HG03565 (cell line): ENCODE measurements around the gene FALEC.

Experiments used
- ATAC-seq: cut with Tn5 transposase; IDR thresholded peaks from one replicate; pipeline ENCODE4 v1.9.1; 2021; ENCODE audit warnings: mild to moderate bottlenecking, moderate library complexity; ENCODE audit not compliant: unreplicated experiment

FALEC gene

DNA sequence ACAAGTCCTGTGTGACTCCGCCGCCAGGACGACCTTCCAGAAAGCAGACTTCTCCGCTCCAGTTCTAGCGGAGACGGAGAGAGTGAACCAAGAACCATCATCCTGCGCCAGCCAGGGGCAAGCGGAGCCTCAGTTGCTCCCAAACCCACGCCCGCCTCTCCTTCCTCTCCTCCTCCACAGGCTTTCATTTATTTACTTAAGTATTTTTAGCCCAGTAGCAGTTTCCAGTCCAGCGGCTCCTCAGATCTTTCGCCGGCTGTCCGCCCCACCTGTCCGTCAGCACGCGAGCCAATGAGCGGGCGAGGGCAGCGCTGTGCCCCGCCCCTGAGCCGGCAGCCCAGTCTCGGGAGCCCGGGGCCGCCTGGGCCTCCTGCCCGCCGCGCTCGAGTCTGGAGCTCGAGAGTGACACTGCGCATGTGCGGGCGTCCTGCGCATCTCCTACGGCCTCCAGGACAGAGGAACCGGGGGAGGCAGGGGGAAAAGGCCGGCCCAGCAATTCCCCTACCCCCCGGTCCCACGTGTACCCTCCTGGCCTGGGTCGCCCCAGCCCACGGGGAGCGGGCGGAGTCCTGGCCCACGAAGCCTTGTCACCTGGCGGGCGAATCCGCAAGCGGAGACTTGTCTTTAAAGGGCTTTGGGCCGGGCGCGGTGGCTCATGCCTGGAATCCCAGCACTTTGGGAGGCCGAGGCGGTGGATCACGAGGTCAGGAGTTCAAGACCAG is at the start of gene FALEC:
Gene FALEC (plus strand): TSS at position 425 of the 722 bp plus-strand sequence.
- peak; percentile 94 for ATAC-seq

DNA sequence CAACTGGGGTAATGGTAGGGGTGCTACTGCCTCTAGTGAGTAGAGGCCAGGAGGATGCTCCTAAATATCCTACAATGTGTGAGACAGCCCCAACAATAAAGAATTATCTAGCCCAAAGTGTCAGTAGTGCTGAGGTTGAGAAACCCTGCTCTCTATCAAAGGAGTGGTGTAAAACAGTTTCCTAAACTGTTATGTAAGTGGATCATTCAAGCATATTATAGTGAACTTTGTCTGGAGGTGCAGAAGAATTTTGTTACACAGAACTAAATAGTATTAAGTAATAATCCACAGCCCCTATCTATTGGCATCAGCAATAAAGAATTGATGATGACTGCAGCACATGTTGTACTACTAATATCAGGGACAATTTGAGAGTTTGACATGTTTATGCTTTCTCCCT is 48.6 kb upstream of the FALEC start:
- ATAC-seq: no peak

DNA sequence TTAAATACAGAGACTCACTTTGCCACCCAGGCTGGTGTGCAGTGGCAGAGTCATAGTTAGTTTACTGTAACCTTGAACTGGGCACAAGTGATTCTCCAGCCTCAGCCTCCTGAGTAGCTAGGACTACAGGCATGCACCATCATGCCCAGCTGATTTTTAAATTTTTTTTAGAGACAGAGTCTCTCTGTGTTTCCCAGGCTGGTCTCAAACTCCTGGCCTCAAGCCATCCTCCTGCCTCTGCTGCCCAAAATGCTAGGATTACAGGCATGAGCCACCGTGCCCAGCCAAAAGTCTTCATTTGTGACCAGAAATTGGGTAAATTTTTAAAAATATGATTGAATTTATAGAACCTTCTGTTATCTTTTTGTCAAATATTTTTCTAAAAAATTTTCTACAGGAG is 46.3 kb upstream of the FALEC start:
- no peak for ATAC-seq

DNA sequence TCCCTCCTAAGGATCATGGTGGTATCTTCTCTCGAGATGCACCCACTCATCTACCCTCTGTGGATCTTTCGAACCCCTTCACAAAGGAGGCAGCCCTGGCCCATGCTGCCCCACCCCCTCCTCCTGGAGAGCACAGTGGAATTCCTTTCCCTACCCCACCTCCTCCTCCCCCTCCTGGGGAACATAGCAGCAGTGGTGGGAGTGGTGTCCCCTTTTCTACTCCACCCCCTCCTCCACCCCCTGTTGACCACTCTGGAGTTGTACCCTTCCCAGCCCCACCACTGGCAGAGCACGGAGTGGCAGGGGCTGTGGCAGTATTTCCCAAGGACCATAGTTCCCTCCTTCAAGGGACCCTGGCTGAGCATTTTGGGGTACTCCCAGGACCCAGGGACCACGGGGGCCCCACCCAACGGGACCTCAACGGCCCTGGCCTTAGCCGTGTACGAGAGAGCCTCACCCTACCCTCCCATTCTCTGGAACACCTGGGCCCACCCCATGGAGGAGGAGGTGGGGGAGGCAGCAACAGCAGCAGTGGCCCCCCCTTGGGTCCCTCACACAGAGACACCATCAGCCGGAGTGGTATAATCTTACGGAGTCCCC is 42.9 kb upstream of the FALEC start:
- ATAC-seq: no peak

DNA sequence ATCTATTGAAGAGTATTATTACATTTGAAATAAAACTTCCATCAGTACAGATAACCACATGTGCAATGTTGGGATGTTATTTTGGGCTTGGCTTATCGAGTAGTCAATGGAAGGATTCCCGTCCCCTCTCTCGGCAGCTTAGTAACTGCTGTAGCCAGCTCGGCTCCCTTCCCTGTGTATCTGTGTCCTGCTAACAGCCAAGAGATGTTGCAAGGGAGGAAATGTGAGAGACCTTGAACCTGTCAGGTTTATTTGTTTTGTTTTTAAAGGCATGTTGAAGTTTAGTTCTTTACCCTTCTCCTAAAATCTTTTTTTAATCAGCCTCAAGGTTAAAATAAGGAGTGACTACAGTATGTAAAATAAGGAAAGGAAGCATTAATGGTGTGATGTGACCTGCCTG is 41.9 kb upstream of the FALEC start:
- no peak for ATAC-seq

DNA sequence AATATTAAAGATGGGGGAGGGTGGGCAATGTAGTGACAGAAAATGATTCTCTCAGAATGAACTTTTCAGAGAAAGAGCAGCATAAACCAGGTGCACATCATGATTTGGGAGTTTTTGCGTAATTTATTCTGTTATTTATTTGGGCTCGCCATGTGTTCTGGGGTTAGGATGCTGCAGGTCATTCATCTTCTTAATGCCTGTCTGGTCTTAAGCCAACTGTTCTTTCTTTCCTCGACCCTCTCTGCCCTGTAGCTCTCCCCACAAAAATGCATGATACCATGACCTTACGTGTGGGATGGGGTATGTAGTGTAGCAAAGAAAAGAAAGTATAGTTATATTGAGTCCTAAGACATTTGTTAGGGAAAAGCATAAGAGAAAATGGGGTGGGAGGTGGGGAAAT is 40.7 kb upstream of the FALEC start:
- ATAC-seq: no peak

DNA sequence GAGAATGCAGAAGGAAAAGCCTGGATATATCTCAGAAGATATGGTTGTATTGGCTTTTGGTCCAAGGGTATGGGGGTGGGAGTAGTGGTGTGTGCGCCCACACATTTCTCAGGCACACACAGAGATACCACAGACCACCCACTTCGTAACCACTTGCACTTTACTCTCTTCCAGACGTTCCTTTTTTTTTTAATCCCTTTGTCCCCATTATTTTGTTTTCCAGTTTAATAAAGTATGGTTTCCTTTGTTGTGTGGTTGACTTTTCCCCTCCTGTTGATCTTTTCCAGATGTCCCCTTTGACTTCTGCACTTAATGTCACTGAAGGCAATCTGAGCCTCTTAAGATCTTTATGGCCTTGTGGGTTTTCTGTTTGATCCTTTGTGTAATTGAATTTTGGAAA is 38.8 kb upstream of the FALEC start:
- ATAC-seq: no peak

DNA sequence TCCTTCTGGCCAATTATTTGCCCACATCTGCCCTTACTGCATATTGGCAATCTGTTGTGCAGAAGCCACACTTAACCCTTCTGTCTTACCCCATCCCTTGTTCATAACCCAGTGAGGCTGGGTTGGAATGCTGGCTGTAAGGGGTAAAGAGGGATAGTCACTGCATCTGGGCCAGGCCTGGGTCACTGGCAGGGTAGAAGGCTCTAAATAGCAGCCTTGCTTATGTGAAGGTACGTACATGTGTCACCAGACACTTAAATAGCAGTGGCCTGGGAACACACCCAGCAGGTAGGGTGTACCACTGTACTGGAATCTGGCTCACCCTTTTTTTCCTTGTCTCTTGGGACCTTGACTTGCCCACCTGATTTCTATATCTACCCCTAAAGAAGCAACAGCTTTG is 38.2 kb upstream of the FALEC start:
- ATAC-seq: no peak

DNA sequence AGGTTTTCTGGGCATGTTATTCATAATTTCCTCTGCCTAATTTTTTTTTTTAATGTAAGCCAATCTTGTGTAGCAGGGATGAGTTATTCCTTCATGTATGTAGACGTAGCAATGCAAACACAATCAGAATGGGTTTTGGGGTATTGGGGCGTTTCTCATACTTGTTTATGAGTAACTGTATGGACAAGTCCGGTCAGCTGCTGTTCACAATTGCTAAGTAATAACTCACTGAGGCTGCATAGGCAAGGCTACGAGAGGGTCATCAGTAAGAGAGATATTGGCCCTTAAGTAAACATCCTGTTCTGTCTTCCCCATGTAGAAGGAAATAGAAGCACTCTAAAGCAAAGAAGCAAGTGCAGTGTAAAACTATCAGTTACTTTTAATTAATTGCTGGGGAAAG is 37.8 kb upstream of the FALEC start:
- no peak for ATAC-seq

DNA sequence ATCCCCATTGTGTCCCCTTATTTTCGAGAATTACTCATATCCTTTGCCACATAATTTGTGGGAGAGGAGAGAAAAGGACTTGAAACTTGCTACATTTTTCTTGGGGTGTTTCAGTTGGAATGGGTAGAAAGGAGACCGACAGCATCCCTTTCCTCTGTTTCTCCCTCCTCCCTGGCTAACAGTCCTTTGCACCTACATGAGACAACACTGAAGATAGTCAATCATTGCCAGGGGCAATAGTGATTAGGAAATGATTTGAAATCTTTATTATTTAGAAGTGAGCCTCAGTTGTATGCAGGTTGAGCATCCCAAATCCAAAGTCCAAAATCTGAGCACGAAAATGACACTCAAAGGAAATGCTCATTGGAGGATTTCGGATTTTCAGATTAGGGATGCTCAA is 36.2 kb upstream of the FALEC start:
- no peak for ATAC-seq

DNA sequence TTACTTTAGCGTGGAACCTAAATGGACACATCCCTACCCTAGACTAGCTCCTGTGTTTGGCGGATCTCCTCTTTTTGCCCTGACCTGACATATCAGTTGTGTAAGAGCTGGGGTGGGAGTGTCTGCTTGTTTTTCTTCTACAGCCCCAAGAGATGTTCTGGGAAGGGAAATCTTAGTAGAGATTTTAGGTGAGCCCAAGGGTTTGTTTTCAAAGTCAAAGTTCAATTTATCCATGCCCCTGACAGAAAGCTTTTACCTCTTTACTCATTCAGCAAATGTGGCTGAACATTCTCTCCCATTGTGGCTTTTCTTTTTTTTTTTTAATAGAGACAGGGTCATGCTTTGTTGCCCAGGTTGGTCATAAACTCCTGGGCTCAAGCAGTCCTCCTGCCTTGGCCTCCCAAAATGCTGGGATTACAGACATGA is 35.6 kb upstream of the FALEC start:
- no peak for ATAC-seq

DNA sequence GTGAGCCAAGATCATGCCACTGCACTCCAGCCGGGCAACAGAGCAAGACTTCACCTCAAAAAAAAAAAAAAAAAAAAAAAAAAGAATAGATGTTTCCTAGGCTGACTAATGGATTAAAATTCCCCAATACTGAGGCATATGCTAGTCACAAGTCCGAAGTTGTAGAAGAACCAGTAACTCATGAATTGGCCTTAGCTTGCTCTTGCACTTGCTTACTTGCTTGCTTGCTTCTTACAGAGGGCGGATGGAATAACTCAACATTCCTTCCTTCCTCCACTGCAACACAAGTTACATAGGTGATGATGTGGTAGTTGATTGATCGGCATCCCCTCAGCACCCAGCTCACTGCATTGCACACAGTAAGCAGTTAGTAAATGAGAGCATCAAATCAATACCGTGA is 31.1 kb upstream of the FALEC start:
- ATAC-seq: no peak

DNA sequence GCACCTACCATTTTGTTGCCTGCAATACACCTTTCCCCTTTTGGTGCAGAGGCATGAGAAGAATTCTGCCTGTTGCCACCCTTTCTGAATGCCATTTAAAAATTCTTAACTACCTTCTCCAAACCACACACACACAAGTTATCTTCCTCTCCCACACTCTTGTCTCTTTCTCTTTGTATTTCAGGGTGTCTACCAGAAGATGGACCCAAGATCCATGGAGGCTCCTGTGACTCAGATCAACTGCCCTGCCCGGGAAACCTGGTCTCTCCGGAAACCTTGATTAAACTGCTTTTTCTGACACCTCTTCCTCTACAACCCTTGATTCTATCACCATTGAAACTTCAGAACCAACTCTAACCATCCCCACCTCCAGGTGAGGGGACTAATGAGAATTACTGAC is 30.7 kb upstream of the FALEC start:
- no peak for ATAC-seq

DNA sequence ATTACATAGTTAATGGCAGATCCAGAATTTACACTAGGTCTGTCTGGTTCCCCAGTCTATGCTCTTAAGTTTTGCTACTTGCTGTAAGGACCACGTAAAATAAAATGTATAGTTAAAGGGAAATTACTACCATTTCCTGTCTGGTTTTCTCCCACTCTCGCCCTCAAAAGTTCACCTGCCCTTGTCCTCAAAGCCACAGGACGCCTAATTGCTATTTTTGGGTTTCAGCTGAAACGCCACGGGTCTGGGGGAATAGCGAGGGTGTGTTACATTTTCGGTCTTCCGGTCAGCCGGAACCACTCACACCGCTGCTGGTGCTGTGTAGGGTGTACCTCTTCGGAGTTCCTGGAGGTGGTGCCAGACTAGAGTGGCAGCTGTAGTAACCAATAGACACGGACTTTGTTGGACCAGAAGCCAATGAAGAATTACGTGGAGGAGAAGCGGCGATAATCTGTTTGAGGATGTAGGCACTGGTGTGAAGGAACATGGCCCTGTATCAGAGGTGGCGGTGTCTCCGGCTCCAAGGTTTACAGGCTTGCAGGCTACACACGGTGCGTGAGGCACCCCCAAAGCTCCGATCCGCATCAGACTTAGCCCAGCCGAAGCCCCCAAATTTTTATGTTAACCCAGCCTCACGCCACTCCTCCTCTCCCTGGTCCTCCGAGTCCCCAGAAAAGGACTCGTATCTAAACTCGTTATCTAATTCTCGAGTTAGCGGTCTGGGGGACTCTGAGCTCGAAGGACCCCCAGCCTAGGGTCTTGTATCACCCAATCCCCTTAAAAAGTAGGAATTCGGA is 28.4 kb upstream of the FALEC start, which contains the start of gene TARS2:
Gene TARS2 (plus strand): TSS at position 454 of the 797 bp plus-strand sequence. CDS start 32 bp downstream, at position 486.
- ATAC-seq: peak; percentile 98

DNA sequence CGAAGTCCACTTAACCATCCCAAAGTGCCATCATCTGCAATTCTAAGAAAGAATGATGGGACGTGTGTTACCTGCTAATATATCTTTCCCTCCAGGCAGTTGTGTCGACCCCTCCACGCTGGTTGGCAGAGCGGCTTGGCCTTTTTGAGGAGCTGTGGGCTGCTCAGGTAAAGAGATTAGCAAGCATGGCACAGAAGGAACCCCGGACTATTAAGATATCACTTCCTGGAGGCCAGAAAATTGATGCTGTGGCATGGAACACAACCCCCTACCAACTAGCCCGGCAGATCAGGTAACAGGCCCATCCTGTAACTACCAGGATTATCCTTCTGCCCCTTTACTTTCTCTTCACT is 27.8 kb upstream of the FALEC start:
- ATAC-seq: no peak

DNA sequence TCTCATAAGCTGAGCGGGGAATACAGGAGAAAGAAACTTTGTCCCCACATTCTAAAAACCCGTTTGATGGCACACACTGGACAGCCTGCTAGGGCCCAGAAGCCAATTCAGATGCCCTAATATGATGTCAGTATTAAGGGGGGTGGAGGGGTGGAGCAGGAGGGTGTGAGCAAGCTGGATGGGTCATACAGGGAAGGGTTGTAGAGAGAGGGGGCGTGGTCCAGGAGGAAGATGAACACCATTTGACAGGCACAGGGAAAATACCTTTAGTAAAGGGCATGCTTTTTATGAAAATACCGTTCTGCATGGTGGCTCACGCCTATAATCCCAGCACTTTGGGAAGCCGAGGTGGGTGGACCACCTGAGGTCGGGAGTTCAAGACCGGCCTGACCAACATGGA is 22.4 kb upstream of the FALEC start:
- no peak for ATAC-seq

DNA sequence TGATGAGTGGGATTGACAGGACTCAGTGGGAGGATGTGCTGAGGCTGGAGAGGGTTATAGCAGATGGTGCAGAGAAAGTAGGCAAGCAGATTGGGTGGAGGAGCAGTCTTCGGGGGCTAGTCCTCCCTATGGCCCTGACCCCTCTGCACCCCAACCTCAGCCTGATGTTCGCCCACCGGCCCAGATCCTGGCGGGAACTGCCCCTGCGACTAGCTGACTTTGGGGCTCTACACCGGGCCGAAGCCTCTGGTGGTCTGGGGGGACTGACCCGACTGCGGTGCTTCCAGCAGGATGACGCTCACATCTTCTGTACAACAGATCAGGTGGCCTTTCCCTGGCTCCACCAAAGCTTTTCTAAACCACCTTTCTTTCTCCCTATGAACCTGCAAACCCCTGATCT is 17.2 kb upstream of the FALEC start:
- no peak for ATAC-seq

DNA sequence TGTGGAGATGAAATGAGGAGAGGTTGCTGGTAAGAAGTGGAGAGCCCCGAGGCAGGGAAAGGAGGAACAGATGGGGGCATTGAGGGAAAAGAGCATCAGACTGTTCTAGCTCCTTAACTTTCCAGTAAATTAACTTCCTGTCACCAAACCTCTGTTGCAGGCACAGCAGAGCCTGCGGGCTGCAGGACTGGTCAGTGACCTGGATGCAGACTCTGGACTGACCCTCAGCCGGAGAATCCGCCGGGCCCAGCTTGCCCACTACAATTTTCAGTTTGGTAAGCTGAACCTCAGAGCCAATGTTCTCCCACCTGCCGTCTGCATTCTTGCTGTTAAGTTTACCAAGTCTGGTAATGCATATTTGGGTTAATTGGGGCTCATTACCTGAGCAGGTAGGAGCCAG is 10.1 kb upstream of the FALEC start:
- ATAC-seq: no peak

DNA sequence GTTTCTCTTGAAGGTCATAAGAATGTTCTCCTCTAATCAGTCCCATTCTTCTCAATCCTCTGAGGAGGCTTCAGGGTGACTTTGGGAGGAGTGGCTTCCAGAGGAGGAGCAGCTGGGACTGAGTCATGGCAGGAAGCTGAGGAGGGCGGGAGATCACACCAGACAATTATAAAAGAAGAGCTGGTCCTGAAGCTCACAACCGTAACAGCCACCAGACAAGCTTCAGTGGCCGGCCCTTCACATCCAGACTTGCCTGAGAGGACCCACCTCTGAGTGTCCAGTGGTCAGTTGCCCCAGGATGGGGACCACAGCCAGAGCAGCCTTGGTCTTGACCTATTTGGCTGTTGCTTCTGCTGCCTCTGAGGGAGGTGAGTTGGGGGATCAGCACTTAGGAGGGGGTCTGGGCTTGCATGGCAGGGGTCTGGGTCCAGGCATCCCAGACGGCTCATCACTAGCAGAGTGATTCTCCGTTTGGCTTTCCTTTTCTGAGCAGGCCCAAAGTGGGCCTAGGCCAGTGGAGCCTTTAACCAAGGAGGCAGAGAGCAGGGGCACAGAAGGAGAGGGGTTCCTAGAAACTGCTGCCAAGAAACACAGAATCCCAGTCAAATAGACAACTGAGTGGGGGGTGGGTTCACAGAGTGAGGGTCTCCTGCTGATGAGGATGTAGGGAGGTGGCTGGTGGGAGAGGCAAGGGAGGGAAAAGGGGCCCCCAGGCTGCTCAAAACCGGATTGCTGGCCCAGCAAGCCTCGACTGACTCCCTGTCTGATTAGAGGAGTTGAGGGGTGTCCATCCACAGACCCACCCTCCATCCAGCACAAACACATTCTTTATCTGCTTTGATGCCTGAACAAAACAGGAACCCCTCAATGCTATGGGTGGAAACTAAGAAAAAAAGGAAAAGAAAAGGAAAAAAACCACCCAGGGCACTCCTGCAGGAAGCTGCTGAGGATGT is 7.4 kb upstream of the FALEC start, which contains the start of gene ECM1:
Gene ECM1 (plus strand): TSS at position 198 of the 953 bp plus-strand sequence. CDS start 101 bp downstream, at position 299.
- ATAC-seq: no peak

DNA sequence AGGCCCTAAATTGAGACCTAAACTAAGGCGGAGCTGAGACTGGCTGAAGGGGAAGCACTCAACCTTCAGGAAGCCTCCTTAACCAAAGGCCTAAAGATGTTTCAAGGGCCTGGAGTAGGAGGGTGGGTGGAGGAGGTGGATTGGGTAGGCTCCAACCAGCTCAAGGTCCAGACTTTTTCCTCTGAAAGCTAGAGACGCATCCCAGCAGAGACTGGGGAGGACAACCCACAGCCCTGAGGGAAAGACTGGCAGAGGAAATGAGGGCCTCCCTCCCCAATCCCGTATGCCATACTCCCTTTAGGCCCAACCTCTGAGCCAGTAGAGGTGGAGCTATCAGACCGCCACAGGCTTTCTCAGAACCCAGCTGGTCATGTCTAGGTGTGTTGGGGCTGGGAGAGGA is 6.6 kb upstream of the FALEC start:
- ATAC-seq: no peak

DNA sequence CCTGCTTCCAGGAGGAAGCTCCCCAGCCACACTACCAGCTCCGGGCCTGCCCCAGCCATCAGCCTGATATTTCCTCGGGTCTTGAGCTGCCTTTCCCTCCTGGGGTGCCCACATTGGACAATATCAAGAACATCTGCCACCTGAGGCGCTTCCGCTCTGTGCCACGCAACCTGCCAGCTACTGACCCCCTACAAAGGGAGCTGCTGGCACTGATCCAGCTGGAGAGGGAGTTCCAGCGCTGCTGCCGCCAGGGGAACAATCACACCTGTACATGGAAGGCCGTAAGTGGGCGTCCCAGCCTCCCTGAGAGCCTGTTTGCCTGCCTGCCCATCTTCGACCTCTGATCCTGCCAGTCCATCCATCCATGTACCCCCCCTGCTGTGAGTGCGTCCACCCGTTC is 4.0 kb upstream of the FALEC start:
- no peak for ATAC-seq
